Skeletal muscle tissue (tissue), 4 donors: Measurements from ENCODE around the gene SUOX. TPM values are rescaled to one million over a fixed set of nuclear protein-coding genes. Genes with fewer than 3 reads are reported as not detected.
"Not testable (repeated sequence)": the region's sequence is repeated elsewhere in the genome, so short reads cannot be mapped to it uniquely, and the experiment has no call there.

Experiments
- H3K27ac ChIP-seq: one replicate; pipeline ENCODE4 v1.7.0; 2013; ENCODE audit warnings: mild to moderate bottlenecking, low read depth, low read length, inconsistent platforms
- H3K27me3 ChIP-seq, 3 donors: one replicate each; pipeline ENCODE4 v1.7.0; 2013; ENCODE audit warnings: low read length in 3 of 3; ENCODE audit not compliant: control insufficient read depth in 3 of 3, insufficient read depth in 3 of 3
- H3K36me3 ChIP-seq, 3 donors: one replicate each; pipeline ENCODE4 v1.7.0; 2013; ENCODE audit warnings: low read length in 3 of 3; ENCODE audit not compliant: control insufficient read depth in 3 of 3, insufficient read depth in 3 of 3
- H3K4me1 ChIP-seq, 3 donors: one replicate each; pipeline ENCODE4 v1.7.0; 2013; ENCODE audit warnings: low read length in 3 of 3, mild to moderate bottlenecking in 3 of 3; ENCODE audit not compliant: control insufficient read depth in 3 of 3, insufficient read depth in 3 of 3
- H3K4me3 ChIP-seq, 3 donors: one replicate each; pipeline ENCODE4 v1.7.0; 2013; ENCODE audit warnings: low read length in 3 of 3
- H3K9ac ChIP-seq, 3 donors: one replicate each; pipeline ENCODE4 v1.7.0; 2013; ENCODE audit warnings: low read length in 3 of 3, mild to moderate bottlenecking in 3 of 3, moderate library complexity in 2 of 3, low read depth in 1 of 3
- H3K9me3 ChIP-seq, 3 donors: one replicate each; pipeline ENCODE4 v1.7.0; 2013; ENCODE audit warnings: low read length in 3 of 3; ENCODE audit not compliant: control insufficient read depth in 3 of 3
- total RNA-seq: library from RNA; depleted of rRNA; stranded (reverse); fragments of >200 nt; gene quantifications from one replicate; pipeline ENCODE4 v1.2.3, GENCODE V29; 2014
- donor health status: Osteomylitis.

SUOX gene
- total RNA-seq, 1 donor from 2014 or later: 7.8 TPM

GRCh38 chr12:55981882-55982281 is 15.2 kb upstream of the SUOX start:
- H3K9ac ChIP-seq, H3K9me3 ChIP-seq, H3K27ac ChIP-seq, H3K4me3 ChIP-seq, H3K27me3 ChIP-seq: not testable (repeated sequence)
- Histone ChIP-seq H3K4me1 (peaks cover 3 to 11% (median 10%) of the 10 kb centered on the region in 3 donors), H3K36me3 (peaks cover 5 to 29% (median 11%) of the 10 kb centered on the region in 3 donors)

GRCh38 chr12:55982319-55982936 is 14.6 kb upstream of the SUOX start:
- Histone ChIP-seq H3K9me3 (no peaks in the 10 kb centered on the region), H3K27ac (no peak overlapping the region), H3K27me3 (no peaks in the 10 kb centered on the region), H3K4me1 (peaks cover 2 to 9% (median 5%) of the 10 kb centered on the region in 3 donors), H3K4me3 (no peak overlapping the region), H3K36me3 (peaks cover 7 to 29% (median 11%) of the 10 kb centered on the region in 3 donors), H3K9ac (no peak overlapping the region)

- Histone ChIP-seq H3K36me3 (peaks cover 10 to 33% (median 11%) of the 10 kb centered on the region in 3 donors), H3K4me3 (no peak overlapping the region), H3K27ac (no peak overlapping the region)
These were observed 13.7 kb upstream of the SUOX start for GRCh38 chr12:55983232-55983842.

GRCh38 chr12:55984861-55985260 is 12.2 kb upstream of the SUOX start:
- Histone ChIP-seq H3K36me3 (peaks cover 12 to 35% (median 24%) of the 10 kb centered on the region in 3 donors), H3K27ac (no peak overlapping the region), H3K27me3 (no peaks in the 10 kb centered on the region)

More at GRCh38 chr12:55983232-55983842, 13.7 kb upstream of the SUOX start:
- no peak overlapping the region for H3K9ac ChIP-seq
- no peaks in the 10 kb centered on the region for H3K27me3 ChIP-seq
- H3K9me3 ChIP-seq: no peaks in the 10 kb centered on the region
- H3K4me1 ChIP-seq: peaks cover 0 to 3% (median 0%) of the 10 kb centered on the region in 3 donors

GRCh38 chr12:55985341-55985740 is 11.7 kb upstream of the SUOX start:
- Histone ChIP-seq H3K4me1 (peaks cover 0 to 3% (median 0%) of the 10 kb centered on the region in 3 donors), H3K9me3 (no peaks in the 10 kb centered on the region), H3K4me3 (no peak overlapping the region), H3K36me3 (peaks cover 14 to 35% (median 29%) of the 10 kb centered on the region in 3 donors), H3K27ac (no peak overlapping the region), H3K9ac (no peak overlapping the region), H3K27me3 (no peaks in the 10 kb centered on the region)

More at GRCh38 chr12:55984861-55985260, 12.2 kb upstream of the SUOX start:
- Histone ChIP-seq H3K9ac (no peak overlapping the region), H3K4me1 (peaks cover 0 to 3% (median 0%) of the 10 kb centered on the region in 3 donors), H3K4me3 (no peak overlapping the region), H3K9me3 (no peaks in the 10 kb centered on the region)

GRCh38 chr12:55985976-55986375 is 11.1 kb upstream of the SUOX start:
- H3K27me3 ChIP-seq: not testable (repeated sequence)
- H3K36me3 ChIP-seq: peaks cover 20 to 37% (median 35%) of the 10 kb centered on the region in 3 donors

GRCh38 chr12:55991110-55991509 is 6.0 kb upstream of the SUOX start:
- H3K4me3 ChIP-seq: no peak overlapping the region
- peaks cover 43 to 58% (median 49%) of the 10 kb centered on the region in 3 donors for H3K36me3 ChIP-seq
- H3K4me1 ChIP-seq: no peaks in the 10 kb centered on the region
- H3K9ac ChIP-seq: no peak overlapping the region
- no peaks in the 10 kb centered on the region for H3K27me3 ChIP-seq
- H3K27ac ChIP-seq: no peak overlapping the region
- no peaks in the 10 kb centered on the region for H3K9me3 ChIP-seq

More at GRCh38 chr12:55985976-55986375, 11.1 kb upstream of the SUOX start:
- not testable (repeated sequence) for H3K9ac ChIP-seq, H3K9me3 ChIP-seq, H3K4me1 ChIP-seq, H3K4me3 ChIP-seq, H3K27ac ChIP-seq

GRCh38 chr12:55993230-55993853 is 3.7 kb upstream of the SUOX start:
- H3K27ac ChIP-seq: no peak overlapping the region
- H3K27me3 ChIP-seq: no peaks in the 10 kb centered on the region
- peaks cover 37 to 58% (median 45%) of the 10 kb centered on the region in 3 donors for H3K36me3 ChIP-seq
- no peak overlapping the region for H3K4me3 ChIP-seq
- H3K9ac ChIP-seq: no peak overlapping the region
- peaks cover 11 to 15% (median 12%) of the 10 kb centered on the region in 3 donors for H3K4me1 ChIP-seq
- H3K9me3 ChIP-seq: no peaks in the 10 kb centered on the region

- peaks cover 31 to 40% (median 36%) of the 10 kb centered on the region in 3 donors for H3K36me3 ChIP-seq
- no peak overlapping the region for H3K4me3 ChIP-seq
- peaks cover 11 to 17% (median 15%) of the 10 kb centered on the region in 3 donors for H3K4me1 ChIP-seq
- no peaks in the 10 kb centered on the region for H3K9me3 ChIP-seq
- no peak overlapping the region for H3K9ac ChIP-seq
- no peak overlapping the region for H3K27ac ChIP-seq
- H3K27me3 ChIP-seq: no peaks in the 10 kb centered on the region
These were observed 1.7 kb upstream of the SUOX start for GRCh38 chr12:55995366-55995765.
